Muscle of leg (tissue), 11 donors: Measurements from ENCODE around the gene CPNE9. TPM values are rescaled to one million over a fixed set of nuclear protein-coding genes. Genes with fewer than 3 reads are reported as not detected.

ENCODE experiments used
- DNase-seq: peaks from one replicate; pipeline ENCODE4 v3.0.0; 2013
- H3K27ac ChIP-seq: one replicate; pipeline ENCODE4 v1.5.1; 2013; ENCODE audit warnings: mild to moderate bottlenecking, low read length, control low read depth
- H3K27me3 ChIP-seq: one replicate; pipeline ENCODE4 v1.6.1; 2013; ENCODE audit warnings: low read length; ENCODE audit not compliant: control insufficient read depth, insufficient read depth
- H3K36me3 ChIP-seq: one replicate; pipeline ENCODE4 v1.6.1; 2013; ENCODE audit warnings: low read length; ENCODE audit not compliant: control insufficient read depth, insufficient read depth
- H3K4me1 ChIP-seq: one replicate; pipeline ENCODE4 v1.6.1; 2013; ENCODE audit warnings: low read length; ENCODE audit not compliant: control insufficient read depth, insufficient read depth
- H3K4me3 ChIP-seq: one replicate; pipeline ENCODE4 v1.5.1; 2013; ENCODE audit warnings: low read length, control low read depth
- H3K9me3 ChIP-seq: replicated peaks from 2 replicates; pipeline ENCODE4 v1.6.1; 2013; ENCODE audit warnings: low read depth, low read length; ENCODE audit not compliant: control insufficient read depth
- WGBS: methylation state at CpG from one replicate; pipeline ENCODE4 v1.1.5; 2013; ENCODE audit warnings: missing lambda C conversion rate; ENCODE audit not compliant: insufficient coverage; 5-methylcytosine and 5-hydroxymethylcytosine counted together
- polyA plus RNA-seq, 8 donors: library from polyadenylated mRNA; unstranded; fragments of 120-200 nt; gene quantifications; one replicate each; pipeline versions ENCODE4 v1.2.1 to v1.2.3, GENCODE V29; 2013; ENCODE audit warnings: inconsistent platforms in 1 of 8, low replicate concordance in 1 of 8; ENCODE audit not compliant: insufficient read length in 8 of 8, insufficient read depth in 1 of 8
- total RNA-seq: library from RNA; stranded (reverse); fragments of 120-200 nt; gene quantifications from one replicate; pipeline ENCODE4 v1.2.4, GENCODE V29; 2013

CPNE9 gene
- total and polyA plus RNA-seq, 9 donors = 0.06 to 0.14 (median 0.09) TPM; not detected in 6

DNA sequence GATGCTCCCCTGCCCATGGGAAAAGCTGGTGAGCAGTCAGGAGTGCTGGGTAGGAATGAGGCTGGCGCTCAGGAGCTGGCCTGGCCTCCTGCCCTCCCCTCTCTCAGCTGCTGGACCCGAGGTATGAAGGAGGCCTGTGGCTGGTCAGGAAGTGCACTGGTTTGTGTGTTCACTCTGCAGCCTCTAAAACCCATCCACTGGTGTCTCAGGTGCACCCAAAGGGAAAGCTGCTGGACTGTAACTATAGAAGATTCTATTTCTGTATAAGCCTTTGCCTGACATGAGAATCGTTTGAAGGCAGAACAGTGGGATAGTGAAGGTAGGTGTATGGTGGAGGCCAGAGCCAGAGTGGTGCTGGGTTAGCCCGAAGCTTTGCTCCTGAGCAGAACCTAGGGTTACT is 5.7 kb upstream of the CPNE9 start:
- Histone ChIP-seq H3K4me1 (peaks cover 5% of the 10 kb centered on the region), H3K4me3 (no peak overlapping the region), H3K27ac (no peak overlapping the region), H3K27me3 (no peaks in the 10 kb centered on the region), H3K9me3 (no peaks in the 10 kb centered on the region), H3K36me3 (peaks cover 74% of the 10 kb centered on the region)
- DNase-seq = no peak
- WGBS = 100% methylated on average over 1 of the region's 4 CpGs

DNA sequence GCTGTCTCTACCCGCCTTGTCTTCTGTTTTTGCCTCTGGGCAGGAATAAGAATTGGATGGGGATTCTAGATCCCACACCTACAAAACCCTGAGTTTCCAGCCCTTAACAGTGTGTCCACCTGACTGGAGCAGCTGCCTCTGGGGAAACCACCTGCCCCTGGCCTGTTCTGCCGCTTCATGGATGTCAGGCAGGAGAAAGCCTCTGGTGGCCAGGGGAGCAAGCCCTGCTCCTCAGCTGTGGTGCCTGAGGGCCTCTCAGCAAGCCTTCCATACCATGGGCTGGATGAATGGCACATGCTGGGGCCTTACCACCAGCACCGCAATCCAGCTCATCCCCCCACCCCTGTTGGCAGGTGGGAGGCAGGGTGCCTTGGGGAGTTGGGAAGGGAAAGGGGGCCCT is 5.3 kb upstream of the CPNE9 start:
- Histone ChIP-seq H3K4me1 (peaks cover 5% of the 10 kb centered on the region), H3K4me3 (no peak overlapping the region), H3K9me3 (no peaks in the 10 kb centered on the region), H3K36me3 (peaks cover 74% of the 10 kb centered on the region), H3K27me3 (no peaks in the 10 kb centered on the region), H3K27ac (no peak overlapping the region)
- DNase-seq = no peak
- 82% methylated on average over 1 of the region's 3 CpGs for WGBS

DNA sequence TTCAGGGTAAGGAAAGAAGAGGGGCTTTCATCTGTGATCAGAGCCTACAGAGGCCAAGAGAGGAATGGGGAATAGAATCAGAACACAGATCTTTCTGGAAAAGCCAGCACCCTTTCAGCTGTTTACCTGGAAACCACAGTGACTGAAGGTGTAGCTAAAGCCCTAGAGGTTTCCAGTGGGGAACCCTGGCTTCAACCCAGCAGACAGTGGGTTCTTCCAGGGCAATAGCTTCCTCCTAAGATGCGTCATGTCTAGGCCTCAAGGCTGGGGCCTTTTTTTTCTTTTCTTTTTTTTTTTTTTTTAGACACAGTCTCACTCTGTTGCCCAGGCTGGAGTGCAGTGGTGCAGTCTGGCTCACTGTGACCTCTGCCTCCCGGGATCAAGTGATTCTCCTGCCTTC is 3.1 kb upstream of the CPNE9 start:
- Histone ChIP-seq H3K36me3 (peaks cover 55% of the 10 kb centered on the region), H3K9me3 (no peaks in the 10 kb centered on the region), H3K4me3 (no peak overlapping the region), H3K27ac (no peak overlapping the region), H3K4me1 (peaks cover 12% of the 10 kb centered on the region), H3K27me3 (peaks cover 16% of the 10 kb centered on the region)
- no CpG with 5 or more reads among the region's 2 CpGs for WGBS
- DNase-seq = no peak

DNA sequence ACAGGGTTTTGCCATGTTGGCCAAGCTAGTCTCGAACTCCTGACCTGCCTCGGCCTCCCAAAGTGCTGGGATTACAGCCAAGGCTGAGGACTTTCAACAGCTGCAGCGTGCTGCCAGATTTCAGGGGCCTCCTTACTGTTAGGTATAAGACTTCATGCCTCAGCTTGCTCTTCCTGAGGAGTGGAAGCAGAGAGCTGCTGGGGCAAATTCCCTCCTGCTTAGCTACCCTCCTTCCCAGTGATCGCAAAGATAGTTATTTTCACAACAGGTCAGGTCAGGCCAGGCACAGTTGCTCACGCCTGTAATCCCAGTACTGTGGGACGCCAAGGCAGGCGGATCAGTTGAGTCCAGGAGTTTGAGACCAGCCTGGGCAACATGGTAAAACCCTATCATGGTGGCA is 2.6 kb upstream of the CPNE9 start:
- H3K4me1 ChIP-seq = peaks cover 12% of the 10 kb centered on the region
- H3K4me3 ChIP-seq = no peak overlapping the region
- no peak overlapping the region for H3K27ac ChIP-seq
- H3K9me3 ChIP-seq = no peaks in the 10 kb centered on the region
- peaks cover 20% of the 10 kb centered on the region for H3K27me3 ChIP-seq
- H3K36me3 ChIP-seq = peaks cover 50% of the 10 kb centered on the region
- 75% methylated on average over 7 of the region's 7 CpGs for WGBS
- DNase-seq = no peak

DNA sequence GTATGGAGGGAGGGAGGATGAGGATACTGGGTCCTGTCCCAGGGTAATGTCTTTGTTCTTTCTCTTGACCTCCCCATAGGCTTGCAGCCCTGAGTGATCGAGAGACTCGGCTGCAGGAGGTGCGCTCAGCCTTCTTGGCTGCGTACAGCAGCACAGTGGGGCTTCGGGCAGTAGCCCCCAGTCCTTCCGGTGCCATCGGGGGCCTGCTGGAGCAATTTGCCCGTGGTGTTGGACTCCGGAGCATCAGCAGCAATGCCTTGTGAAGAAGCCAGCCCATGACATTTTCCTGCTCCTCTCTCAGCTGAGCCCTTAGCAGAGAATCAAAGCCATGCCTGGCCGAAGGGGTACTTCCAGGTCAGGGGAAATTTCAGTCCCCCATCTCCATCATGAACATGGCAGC is 1.9 kb upstream of the CPNE9 start:
- no peaks in the 10 kb centered on the region for H3K9me3 ChIP-seq
- no peak overlapping the region for H3K4me3 ChIP-seq
- 97% methylated on average over 10 of the region's 10 CpGs for WGBS
- H3K27ac ChIP-seq = no peak overlapping the region
- no peak for DNase-seq
- H3K36me3 ChIP-seq = peaks cover 46% of the 10 kb centered on the region
- H3K4me1 ChIP-seq = peaks cover 12% of the 10 kb centered on the region
- H3K27me3 ChIP-seq = peaks cover 20% of the 10 kb centered on the region

DNA sequence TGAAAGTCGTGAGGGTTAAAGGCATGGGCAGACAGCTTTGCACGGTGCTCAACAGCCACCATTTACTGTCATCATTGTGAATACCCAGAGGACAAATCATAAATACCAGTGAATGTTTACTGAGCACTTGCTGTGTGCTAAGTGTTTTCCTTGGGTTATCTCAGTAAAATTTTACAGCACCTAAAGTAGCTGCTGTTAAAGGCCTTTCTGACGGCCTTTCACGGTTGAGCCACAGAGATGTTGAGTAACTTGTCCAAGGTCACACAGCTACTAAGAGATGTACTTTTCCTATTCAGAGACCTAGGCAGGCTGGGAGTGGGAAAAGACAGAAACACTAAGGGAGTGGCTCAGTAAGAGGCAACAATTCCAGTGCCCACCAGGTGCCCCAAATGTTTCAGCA is 393 bp upstream of the CPNE9 start:
- Histone ChIP-seq H3K36me3 (peaks cover 30% of the 10 kb centered on the region), H3K4me3 (no peak overlapping the region), H3K27ac (no peak overlapping the region), H3K9me3 (no peaks in the 10 kb centered on the region), H3K27me3 (peaks cover 20% of the 10 kb centered on the region), H3K4me1 (peaks cover 12% of the 10 kb centered on the region)
- 100% methylated on average over 1 of the region's 4 CpGs for WGBS
- DNase-seq = no peak

DNA sequence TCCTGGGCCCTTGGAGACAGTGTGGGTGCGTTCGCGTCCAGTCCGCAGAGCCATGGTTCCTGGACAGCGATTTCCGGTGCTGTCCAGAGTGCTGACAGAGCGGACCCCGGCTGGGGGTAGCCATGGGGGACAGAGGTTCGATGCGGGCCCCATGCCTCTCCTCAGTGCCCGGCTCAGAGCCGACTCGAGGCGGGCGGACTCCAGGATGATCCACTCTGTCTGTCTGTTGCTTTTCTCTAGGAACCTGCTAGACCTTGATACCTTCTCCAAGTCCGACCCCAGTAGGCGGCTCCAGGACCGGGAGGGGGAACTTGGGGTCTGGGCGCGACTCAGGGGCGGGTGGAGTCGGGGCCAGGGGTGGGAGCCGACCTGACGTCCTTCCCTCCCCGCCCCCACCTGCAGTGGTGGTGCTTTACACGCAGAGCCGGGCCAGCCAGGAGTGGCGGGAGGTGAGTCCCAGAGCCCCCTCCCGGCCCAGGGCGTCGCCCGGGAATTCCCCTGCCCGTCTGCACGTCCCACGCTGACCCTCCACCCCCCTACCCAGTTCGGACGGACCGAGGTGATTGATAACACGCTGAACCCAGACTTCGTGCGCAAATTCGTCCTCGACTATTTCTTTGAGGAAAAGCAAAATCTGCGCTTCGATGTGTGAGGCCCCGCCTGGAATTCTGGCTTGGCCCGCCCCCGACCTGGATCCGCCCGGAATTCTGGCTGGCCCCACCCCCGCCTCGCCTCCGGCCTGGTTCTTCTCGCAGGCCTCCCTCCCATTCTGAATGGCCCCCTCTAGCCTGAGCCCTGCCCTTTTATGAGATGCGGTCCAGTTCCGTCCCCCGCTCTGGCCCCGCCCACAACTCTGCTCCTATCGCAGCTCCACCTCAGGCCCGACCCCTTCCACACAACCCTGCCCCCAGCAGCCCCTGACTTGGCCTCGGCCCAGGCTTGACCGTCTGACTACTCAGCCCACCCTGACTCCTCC is 1.0 kb downstream of the CPNE9 start:
- WGBS = 0% methylated on average over 53 of the region's 62 CpGs
- H3K4me1 ChIP-seq = peaks cover 12% of the 10 kb centered on the region
- no peaks in the 10 kb centered on the region for H3K9me3 ChIP-seq
- H3K27ac ChIP-seq = no peak overlapping the region
- peaks cover 20% of the 10 kb centered on the region for H3K27me3 ChIP-seq
- peaks cover 21% of the 10 kb centered on the region for H3K36me3 ChIP-seq
- no peak overlapping the region for H3K4me3 ChIP-seq
- DNase-seq = peak; percentile 48

DNA sequence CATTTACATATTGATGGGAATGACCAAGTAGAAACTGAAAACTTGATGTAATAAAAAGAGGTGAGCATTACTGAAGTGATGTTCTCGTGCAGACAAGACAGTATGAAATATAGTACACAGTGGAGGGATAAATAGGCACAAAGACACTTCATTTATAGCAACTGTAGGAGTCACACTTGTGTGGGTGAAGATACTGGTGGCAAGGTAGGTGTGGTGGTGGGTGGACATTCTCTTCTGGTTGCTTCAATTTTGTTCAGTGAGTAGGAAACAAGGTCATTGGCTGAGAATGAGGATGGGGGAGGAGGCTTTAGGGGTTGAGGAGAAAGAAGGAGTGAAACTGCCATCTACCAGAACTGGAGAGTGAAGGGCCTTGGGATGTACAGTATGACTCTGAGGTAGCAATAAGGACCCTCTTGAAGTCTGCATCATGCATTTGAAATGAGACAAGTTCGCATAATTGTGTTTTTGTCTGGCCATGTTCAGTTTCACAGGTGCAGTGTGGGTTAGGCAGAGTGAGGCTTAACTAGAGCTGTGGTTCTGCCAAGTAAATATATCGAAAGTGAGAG is 6.6 kb downstream of the CPNE9 start:
- DNase-seq = no peak
- Histone ChIP-seq H3K36me3 (no peaks in the 10 kb centered on the region), H3K27ac (no peak overlapping the region), H3K27me3 (peaks cover 7% of the 10 kb centered on the region), H3K9me3 (no peaks in the 10 kb centered on the region), H3K4me1 (no peaks in the 10 kb centered on the region), H3K4me3 (no peak overlapping the region)
- WGBS = 84% methylated on average over 3 of the region's 3 CpGs

DNA sequence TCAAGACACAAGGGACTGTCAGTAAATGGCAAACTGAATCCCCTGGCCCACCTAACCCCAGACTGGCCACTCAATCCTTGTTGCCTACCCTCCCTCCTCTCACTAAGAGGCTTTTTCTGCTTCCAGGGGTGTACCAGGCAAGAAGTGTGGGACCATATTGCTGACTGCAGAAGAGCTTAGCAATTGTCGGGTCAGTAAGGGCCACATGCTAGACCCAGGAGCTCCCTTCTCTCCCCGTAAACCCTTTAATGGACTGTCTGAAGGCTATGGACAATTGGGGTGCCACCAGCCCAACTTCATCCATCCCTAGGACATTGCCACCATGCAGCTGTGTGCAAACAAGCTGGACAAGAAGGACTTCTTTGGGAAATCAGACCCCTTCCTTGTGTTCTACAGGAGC is 8.8 kb downstream of the CPNE9 start:
- Histone ChIP-seq H3K9me3 (no peaks in the 10 kb centered on the region), H3K4me3 (no peak overlapping the region), H3K27me3 (no peaks in the 10 kb centered on the region), H3K27ac (no peak overlapping the region), H3K36me3 (no peaks in the 10 kb centered on the region), H3K4me1 (no peaks in the 10 kb centered on the region)
- DNase-seq = no peak
- 92% methylated on average over 2 of the region's 2 CpGs for WGBS

DNA sequence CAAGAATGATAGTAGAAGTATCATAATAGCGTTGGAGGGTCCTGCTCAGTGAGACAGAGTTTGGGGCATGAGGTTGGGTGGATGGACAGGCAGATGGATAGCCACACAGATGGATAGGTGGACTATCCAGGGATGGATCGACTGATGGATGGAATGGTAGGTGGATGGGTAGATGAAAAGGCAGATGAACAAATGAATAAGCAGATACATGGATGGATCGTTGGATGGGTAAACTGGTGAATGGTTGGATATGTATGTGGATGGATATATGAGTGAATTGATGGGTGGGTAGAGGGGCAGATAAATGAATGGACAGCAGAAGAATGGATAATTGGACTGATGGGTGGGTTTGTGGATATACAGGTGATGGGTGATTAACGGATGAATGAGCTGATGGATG is 9.5 kb downstream of the CPNE9 start:
- Histone ChIP-seq H3K36me3 (no peaks in the 10 kb centered on the region), H3K4me1 (no peaks in the 10 kb centered on the region), H3K4me3 (no peak overlapping the region), H3K27ac (no peak overlapping the region), H3K27me3 (no peaks in the 10 kb centered on the region), H3K9me3 (no peaks in the 10 kb centered on the region)
- DNase-seq = no peak
- WGBS = 81% methylated on average over 4 of the region's 4 CpGs
